NCI-H524 (cell line): ENCODE measurements around the gene GABRP.

ENCODE experiments used
- DNase-seq, 2 experiments: peaks; one replicate each; lab custom pipeline; 2025; lab: John Stamatoyannopoulos, UW

GABRP gene

DNA sequence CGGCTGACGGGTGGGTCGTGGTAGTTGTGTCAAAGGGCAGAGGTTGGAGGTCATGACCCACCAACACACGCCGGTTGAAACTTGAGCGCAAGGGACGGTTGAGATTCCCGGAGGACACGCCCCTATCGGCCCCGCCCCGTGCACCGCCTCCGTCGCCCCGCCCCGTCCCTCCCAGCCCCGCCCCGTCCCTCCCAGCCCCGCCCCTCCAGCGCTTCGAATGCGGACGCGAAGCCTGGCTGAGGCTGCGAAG, 78.1 kb downstream of the GABRP start:
- no peak for DNase-seq

DNA sequence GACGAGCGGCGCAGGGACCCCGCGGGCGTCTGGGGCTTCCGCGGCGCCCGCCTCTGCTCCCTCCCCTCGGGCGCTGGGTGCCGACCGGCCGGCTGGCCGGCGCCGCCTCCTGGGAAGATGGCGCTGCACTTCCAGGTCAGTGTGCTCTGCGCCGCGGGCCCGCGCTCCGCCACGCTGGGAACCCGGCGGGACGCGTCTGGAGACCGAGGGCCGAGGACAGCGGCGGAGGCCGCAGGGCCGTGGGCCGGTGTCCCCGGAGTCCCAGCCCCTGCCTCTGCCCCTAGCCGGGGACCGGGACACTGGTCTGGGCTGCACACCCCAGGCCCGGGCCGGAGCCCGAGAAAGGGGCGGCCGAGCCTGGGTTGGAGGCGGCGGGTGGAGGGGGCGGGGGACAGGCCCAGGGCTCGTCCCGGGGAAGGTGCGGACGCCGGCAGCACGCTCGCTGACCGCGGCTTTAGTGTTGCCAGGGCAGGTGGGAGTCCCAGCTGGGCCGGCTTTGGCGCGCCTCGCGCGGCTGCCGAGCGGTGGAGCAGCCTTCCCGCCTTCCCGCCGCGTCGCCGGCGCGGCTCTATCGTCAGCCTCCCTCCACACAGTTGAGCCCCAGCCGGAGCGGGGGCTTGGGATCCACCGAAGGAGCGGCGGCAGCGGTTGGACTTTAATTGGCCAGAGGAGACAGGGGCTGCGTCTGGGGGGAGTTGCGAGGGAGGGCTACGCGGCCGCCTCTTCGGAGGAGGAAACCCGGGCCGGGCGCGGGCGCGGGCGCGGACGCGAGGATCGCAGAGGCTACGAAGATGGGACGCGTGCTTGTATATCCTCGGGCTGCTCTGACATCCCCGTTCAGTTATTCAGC, 78.6 kb downstream of the GABRP start, which contains the start of gene RANBP17:
Gene RANBP17 (plus strand): TSS at position 102 of the 850 bp plus-strand sequence.
- DNase-seq = peak; percentile 31 to 65

DNA sequence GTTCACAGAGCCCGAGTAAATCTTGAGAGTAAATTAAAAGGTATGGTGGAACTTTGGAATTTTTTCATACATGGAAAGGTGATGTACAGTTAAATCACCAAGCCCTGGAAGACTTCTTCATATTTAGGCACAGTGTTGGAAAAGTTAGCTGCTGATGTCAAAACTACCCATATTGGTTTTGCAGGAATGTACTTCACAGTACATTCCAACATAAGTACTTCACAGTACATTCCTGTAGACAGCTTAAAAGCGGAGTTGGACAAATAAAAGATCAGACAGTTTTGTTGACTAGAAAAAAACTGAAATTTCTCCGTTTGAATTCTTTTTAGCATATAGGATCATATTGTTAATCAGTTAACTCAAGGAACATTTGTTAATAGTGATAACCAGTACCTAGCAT, 80.1 kb downstream of the GABRP start:
- no peak for DNase-seq
